Endodermal cell (in vitro differentiated cells): ENCODE data around the gene LARGE1. TPM values are rescaled to one million over a fixed set of nuclear protein-coding genes. Genes with fewer than 3 reads are reported as not detected.

ENCODE experiments used
- DNase-seq: peaks from one replicate; pipeline ENCODE4 v3.0.0-alpha.2; 2017
- H3K27ac ChIP-seq: 2 replicates; pipeline ENCODE4 v1.5.1; 2013; ENCODE audit warnings: mild to moderate bottlenecking, low read depth, low read length, moderate library complexity
- H3K27me3 ChIP-seq: 2 replicates; pipeline ENCODE4 v1.6.1; 2013; ENCODE audit warnings: mild to moderate bottlenecking, low read length, moderate library complexity; ENCODE audit not compliant: insufficient read depth, control insufficient read depth, poor library complexity, severe bottlenecking
- H3K36me3 ChIP-seq: 2 replicates; pipeline ENCODE4 v1.7.0; 2013; ENCODE audit warnings: mild to moderate bottlenecking, low read length, moderate library complexity; ENCODE audit not compliant: control insufficient read depth, insufficient read depth
- H3K4me1 ChIP-seq: one replicate; pipeline ENCODE4 v1.7.0; 2013; ENCODE audit warnings: low read length; ENCODE audit not compliant: control insufficient read depth, insufficient read depth
- H3K4me3 ChIP-seq: 2 replicates; pipeline ENCODE4 v1.5.1; 2013; ENCODE audit warnings: mild to moderate bottlenecking, low read length, moderate library complexity
- H3K9ac ChIP-seq: 2 replicates; pipeline ENCODE4 v1.6.1; 2013; ENCODE audit warnings: mild to moderate bottlenecking, low read length, moderate library complexity; ENCODE audit not compliant: poor library complexity, severe bottlenecking; ENCODE audit errors: extremely low read depth
- H3K9me3 ChIP-seq: 2 replicates; pipeline ENCODE4 v1.6.1; 2013; ENCODE audit warnings: mild to moderate bottlenecking, low read length, moderate library complexity; ENCODE audit not compliant: control insufficient read depth
- H3K27ac Mint-ChIP-seq: 2 replicates; pipeline ENCODE4 v1.8.0; 2020; ENCODE audit warnings: mixed read lengths
- H3K27me3 Mint-ChIP-seq: 2 replicates; pipeline ENCODE4 v1.8.0; 2021; ENCODE audit warnings: mild to moderate bottlenecking, mixed read lengths; ENCODE audit not compliant: insufficient read depth
- H3K36me3 Mint-ChIP-seq: 2 replicates; pipeline ENCODE4 v1.8.0; 2020; ENCODE audit warnings: low read depth, mixed read lengths
- H3K4me1 Mint-ChIP-seq: 2 replicates; pipeline ENCODE4 v1.8.0; 2020; ENCODE audit warnings: mixed read lengths
- H3K4me3 Mint-ChIP-seq: 2 replicates; pipeline ENCODE4 v1.8.0; 2020; ENCODE audit warnings: mild to moderate bottlenecking, moderate library complexity, mixed read lengths
- H3K9me3 Mint-ChIP-seq: 2 replicates; pipeline ENCODE4 v1.8.0; 2020; ENCODE audit warnings: mild to moderate bottlenecking, mixed read lengths
- WGBS, 2 experiments: methylation state at CpG; one replicate each; pipeline versions ENCODE4 v1.1.5 to v1.1.7; 2013; ENCODE audit warnings: missing lambda C conversion rate in 2 of 2, mixed read lengths in 1 of 2; ENCODE audit not compliant: insufficient coverage in 1 of 2, insufficient read length in 1 of 2; 5-methylcytosine and 5-hydroxymethylcytosine counted together
- total RNA-seq, 2 donors: library from RNA; stranded (reverse); fragmentation: NEBNext Ultra II Directional in 1 of 2; extraction: Animal tissue kit (Norgen Biotek cat#: 25700) in 1 of 2; gene quantifications; 2 replicates in 1 of 2; 3 replicates in 1 of 2; pipeline ENCODE4 v1.2.1, GENCODE V29; 2021
- TF ChIP-seq, protein P1 (sequence below): fragments of 200-600 bp; sonication (generic); conservative IDR thresholded peaks from 2 replicates; pipeline ENCODE4 v1.5.0; 2021; ENCODE audit warnings: antibody characterized with exemption, mild to moderate bottlenecking

Gene LARGE1
- total RNA-seq, 2 donors from 2014 or later: 17.5 to 24.3 TPM

DNA sequence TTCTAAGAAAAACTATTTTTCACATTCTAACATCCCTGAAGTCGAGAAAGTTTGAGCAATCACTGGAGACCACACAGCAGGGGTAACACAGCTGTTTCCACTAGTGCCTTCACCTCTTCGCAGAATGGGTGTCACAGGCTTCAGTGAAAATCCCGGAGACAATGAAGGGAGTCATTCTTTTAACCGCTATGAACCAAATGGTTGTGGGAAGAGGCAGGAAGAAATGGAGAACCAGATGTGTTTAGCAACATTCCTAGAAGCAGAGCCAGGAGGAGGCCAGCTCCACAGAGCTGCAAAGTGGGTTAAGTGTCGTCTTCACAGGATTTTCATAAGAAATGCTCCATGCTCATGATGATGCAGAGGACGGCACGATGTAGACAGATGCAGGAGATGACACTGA lies 221.1 kb downstream of the LARGE1 start:
- no peak overlapping the region for H3K4me3 Mint-ChIP-seq
- Histone ChIP-seq H3K4me1 (no peaks in the 10 kb centered on the region), H3K4me3 (no peak overlapping the region), H3K9me3 (peaks cover 8% of the 10 kb centered on the region), H3K27ac (no peak overlapping the region), H3K9ac (no peak overlapping the region), H3K27me3 (no peaks in the 10 kb centered on the region), H3K36me3 (peaks cover 4% of the 10 kb centered on the region)
- no peak overlapping the region for H3K27ac Mint-ChIP-seq
- TF ChIP-seq, protein P1, sequence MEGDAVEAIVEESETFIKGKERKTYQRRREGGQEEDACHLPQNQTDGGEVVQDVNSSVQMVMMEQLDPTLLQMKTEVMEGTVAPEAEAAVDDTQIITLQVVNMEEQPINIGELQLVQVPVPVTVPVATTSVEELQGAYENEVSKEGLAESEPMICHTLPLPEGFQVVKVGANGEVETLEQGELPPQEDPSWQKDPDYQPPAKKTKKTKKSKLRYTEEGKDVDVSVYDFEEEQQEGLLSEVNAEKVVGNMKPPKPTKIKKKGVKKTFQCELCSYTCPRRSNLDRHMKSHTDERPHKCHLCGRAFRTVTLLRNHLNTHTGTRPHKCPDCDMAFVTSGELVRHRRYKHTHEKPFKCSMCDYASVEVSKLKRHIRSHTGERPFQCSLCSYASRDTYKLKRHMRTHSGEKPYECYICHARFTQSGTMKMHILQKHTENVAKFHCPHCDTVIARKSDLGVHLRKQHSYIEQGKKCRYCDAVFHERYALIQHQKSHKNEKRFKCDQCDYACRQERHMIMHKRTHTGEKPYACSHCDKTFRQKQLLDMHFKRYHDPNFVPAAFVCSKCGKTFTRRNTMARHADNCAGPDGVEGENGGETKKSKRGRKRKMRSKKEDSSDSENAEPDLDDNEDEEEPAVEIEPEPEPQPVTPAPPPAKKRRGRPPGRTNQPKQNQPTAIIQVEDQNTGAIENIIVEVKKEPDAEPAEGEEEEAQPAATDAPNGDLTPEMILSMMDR: no peak
- no peaks in the 10 kb centered on the region for H3K27me3 Mint-ChIP-seq
- H3K9me3 Mint-ChIP-seq: peaks cover 6% of the 10 kb centered on the region
- DNase-seq: no peak
- peaks cover 2% of the 10 kb centered on the region for H3K36me3 Mint-ChIP-seq
- H3K4me1 Mint-ChIP-seq: no peaks in the 10 kb centered on the region
- WGBS, 2 experiments: 93 to 94% methylated on average over 7 of the region's 7 CpGs

DNA sequence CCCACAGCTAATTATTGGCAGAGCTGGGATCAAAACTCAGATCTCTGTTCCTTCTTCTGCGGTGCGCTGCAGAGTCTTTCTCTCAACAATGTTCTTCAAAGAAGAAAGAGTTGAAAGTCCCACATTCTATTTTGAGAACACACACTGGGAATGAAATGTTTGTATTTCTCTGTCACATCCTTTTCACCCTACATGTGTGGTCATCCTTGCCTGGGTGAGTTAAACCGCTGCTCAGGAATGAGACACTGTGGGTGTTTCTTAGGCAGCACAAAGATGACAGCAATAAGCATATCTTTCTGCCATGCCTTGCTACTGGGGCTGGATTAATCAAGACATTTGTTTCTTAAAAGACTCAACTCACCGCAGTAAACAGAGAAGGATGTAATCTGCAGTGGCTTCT lies 222.6 kb downstream of the LARGE1 start:
- Histone ChIP-seq H3K4me3 (no peak overlapping the region), H3K27ac (no peak overlapping the region), H3K27me3 (no peaks in the 10 kb centered on the region), H3K4me1 (no peaks in the 10 kb centered on the region), H3K9ac (no peak overlapping the region), H3K9me3 (no peaks in the 10 kb centered on the region), H3K36me3 (peaks cover 4% of the 10 kb centered on the region)
- H3K36me3 Mint-ChIP-seq: no peaks in the 10 kb centered on the region
- DNase-seq: no peak
- H3K9me3 Mint-ChIP-seq: no peaks in the 10 kb centered on the region
- no peaks in the 10 kb centered on the region for H3K27me3 Mint-ChIP-seq
- no peak overlapping the region for H3K27ac Mint-ChIP-seq
- no peaks in the 10 kb centered on the region for H3K4me1 Mint-ChIP-seq
- TF ChIP-seq, protein P1: no peak
- 89 to 96% methylated on average over 2 to 4 of the region's 4 CpGs for WGBS, 2 experiments
- H3K4me3 Mint-ChIP-seq: no peak overlapping the region

DNA sequence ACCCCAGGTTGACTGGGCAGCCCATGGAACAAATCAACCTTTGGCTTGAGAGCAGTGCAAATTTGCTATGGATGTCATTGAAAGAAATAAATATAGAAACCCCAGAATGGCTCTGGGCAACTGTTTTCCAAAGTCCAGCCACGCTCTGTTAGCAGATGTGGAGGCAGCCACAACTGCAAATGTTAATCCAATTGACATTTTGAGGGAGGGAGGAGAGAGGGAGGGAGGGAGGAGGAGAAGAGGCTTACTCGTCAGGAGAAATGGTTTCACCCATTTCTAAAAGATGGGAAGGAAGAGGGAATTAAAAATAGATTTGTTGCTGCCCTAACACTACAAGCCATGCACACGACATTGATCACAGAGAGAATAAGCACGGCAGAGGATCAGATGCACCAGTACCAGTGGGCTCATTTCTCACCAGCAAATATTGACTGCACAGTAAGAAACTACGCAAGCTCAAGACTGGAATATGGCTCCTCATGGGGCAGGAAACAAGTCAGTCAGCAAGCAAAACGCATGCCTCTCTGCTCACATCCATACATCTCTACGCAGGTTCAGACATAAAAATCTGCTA lies 229.1 kb downstream of the LARGE1 start:
- no peaks in the 10 kb centered on the region for H3K27me3 Mint-ChIP-seq
- no peaks in the 10 kb centered on the region for H3K36me3 Mint-ChIP-seq
- no peak for DNase-seq
- H3K9me3 Mint-ChIP-seq: no peaks in the 10 kb centered on the region
- no peaks in the 10 kb centered on the region for H3K4me1 Mint-ChIP-seq
- H3K27ac Mint-ChIP-seq: no peak overlapping the region
- TF ChIP-seq, protein P1: no peak
- WGBS, 2 experiments: 90 to 96% methylated on average over 7 of the region's 7 CpGs
- no peak overlapping the region for H3K4me3 ChIP-seq
- H3K36me3 ChIP-seq: no peaks in the 10 kb centered on the region
- H3K9ac ChIP-seq: no peak overlapping the region
- H3K27ac ChIP-seq: no peak overlapping the region
- H3K27me3 ChIP-seq: no peaks in the 10 kb centered on the region
- no peaks in the 10 kb centered on the region for H3K4me1 ChIP-seq
- H3K9me3 ChIP-seq: no peaks in the 10 kb centered on the region
- H3K4me3 Mint-ChIP-seq: no peak overlapping the region
